Trophoblast cell (in vitro differentiated cells and primary cell): ENCODE measurements around the gene ASTN1.

Experiments used
- DNase-seq, 2 donors: peaks; one replicate each; pipeline ENCODE4 v3.0.0-alpha.2; 2016
- H2AFZ ChIP-seq: 2 replicates; pipeline ENCODE4 v1.6.1; 2013; ENCODE audit warnings: low read length, moderate library complexity, mild to moderate bottlenecking; ENCODE audit not compliant: insufficient read depth, poor library complexity
- H2AK5ac ChIP-seq: 2 replicates; pipeline ENCODE4 v1.6.1; 2013; ENCODE audit warnings: mild to moderate bottlenecking, low read length
- H2BK120ac ChIP-seq: 2 replicates; pipeline ENCODE4 v1.6.1; 2013; ENCODE audit warnings: low read length, mild to moderate bottlenecking, moderate library complexity; ENCODE audit not compliant: insufficient read depth, poor library complexity
- H2BK12ac ChIP-seq: 2 replicates; pipeline ENCODE4 v1.6.1; 2013; ENCODE audit warnings: mild to moderate bottlenecking, low read length, moderate library complexity
- H2BK5ac ChIP-seq: 2 replicates; pipeline ENCODE4 v1.6.1; 2013; ENCODE audit warnings: low read length, low read depth, moderate library complexity, mild to moderate bottlenecking; ENCODE audit not compliant: poor library complexity
- H3K14ac ChIP-seq: 2 replicates; pipeline ENCODE4 v1.6.1; 2013; ENCODE audit warnings: mild to moderate bottlenecking, low read length
- H3K18ac ChIP-seq: 2 replicates; pipeline ENCODE4 v1.6.1; 2013; ENCODE audit warnings: mild to moderate bottlenecking, low read length
- H3K23ac ChIP-seq: 2 replicates; pipeline ENCODE4 v1.6.1; 2013; ENCODE audit warnings: low read length
- H3K27ac ChIP-seq: 2 replicates; pipeline ENCODE4 v1.5.1; 2013; ENCODE audit warnings: low read depth, mild to moderate bottlenecking, inconsistent platforms, low read length, moderate library complexity
- H3K27me3 ChIP-seq: 2 replicates; pipeline ENCODE4 v1.6.1; 2013; ENCODE audit warnings: inconsistent platforms, mild to moderate bottlenecking, low read length, moderate library complexity; ENCODE audit not compliant: insufficient read depth
- H3K36me3 ChIP-seq, 2 experiments: 1 replicate in 1 of 2; 2 replicates in 1 of 2; pipeline ENCODE4 v1.6.1; 2013; ENCODE audit warnings: low read length in 2 of 2, mild to moderate bottlenecking in 2 of 2, moderate library complexity in 1 of 2; ENCODE audit not compliant: insufficient read depth in 2 of 2, control insufficient read depth in 1 of 2
- H3K4ac ChIP-seq: 2 replicates; pipeline ENCODE4 v1.6.1; 2013; ENCODE audit warnings: low read depth, mild to moderate bottlenecking, low read length, moderate library complexity
- H3K4me1 ChIP-seq, 2 experiments: 1 replicate in 1 of 2; 2 replicates in 1 of 2; pipeline ENCODE4 v1.6.1; 2013; ENCODE audit warnings: low read length in 2 of 2, mild to moderate bottlenecking in 2 of 2, moderate library complexity in 1 of 2; ENCODE audit not compliant: insufficient read depth in 2 of 2, control insufficient read depth in 1 of 2
- H3K4me2 ChIP-seq: 2 replicates; pipeline ENCODE4 v1.6.1; 2013; ENCODE audit warnings: inconsistent platforms, mild to moderate bottlenecking, low read length, moderate library complexity
- H3K4me3 ChIP-seq: 2 replicates; pipeline ENCODE4 v1.5.1; 2013; ENCODE audit warnings: mild to moderate bottlenecking, low read depth, low read length, inconsistent platforms
- H3K79me1 ChIP-seq: one replicate; pipeline ENCODE4 v1.6.1; 2013; ENCODE audit warnings: low read length
- H3K79me2 ChIP-seq: 2 replicates; pipeline ENCODE4 v1.6.1; 2013; ENCODE audit warnings: low read length, mild to moderate bottlenecking; ENCODE audit not compliant: control insufficient read depth, insufficient read depth, poor library complexity
- H3K9ac ChIP-seq: 2 replicates; pipeline ENCODE4 v1.6.1; 2013; ENCODE audit warnings: mild to moderate bottlenecking, low read length
- H3K9me3 ChIP-seq: 2 replicates; pipeline ENCODE4 v1.6.1; 2013; ENCODE audit warnings: low read depth, mild to moderate bottlenecking, control low read depth, inconsistent platforms, low read length; ENCODE audit not compliant: insufficient read depth
- H4K12ac ChIP-seq: 2 replicates; pipeline ENCODE4 v1.6.1; 2013; ENCODE audit warnings: low read depth, mild to moderate bottlenecking, low read length, moderate library complexity
- H4K8ac ChIP-seq: 2 replicates; pipeline ENCODE4 v1.6.1; 2013; ENCODE audit warnings: low read depth, mild to moderate bottlenecking, low read length, moderate library complexity
- H4K91ac ChIP-seq: one replicate; pipeline ENCODE4 v1.6.1; 2013; ENCODE audit warnings: low read depth, mild to moderate bottlenecking, low read length, moderate library complexity
- WGBS: extraction: QIAGEN DNeasy Blood & Tissue Kit; methylation state at CpG from one replicate; pipeline ENCODE4 v1.1.7; 2013; ENCODE audit warnings: missing lambda C conversion rate; ENCODE audit not compliant: insufficient read length, insufficient coverage; ENCODE audit errors: extremely low coverage; 5-methylcytosine and 5-hydroxymethylcytosine counted together

ASTN1 gene

DNA sequence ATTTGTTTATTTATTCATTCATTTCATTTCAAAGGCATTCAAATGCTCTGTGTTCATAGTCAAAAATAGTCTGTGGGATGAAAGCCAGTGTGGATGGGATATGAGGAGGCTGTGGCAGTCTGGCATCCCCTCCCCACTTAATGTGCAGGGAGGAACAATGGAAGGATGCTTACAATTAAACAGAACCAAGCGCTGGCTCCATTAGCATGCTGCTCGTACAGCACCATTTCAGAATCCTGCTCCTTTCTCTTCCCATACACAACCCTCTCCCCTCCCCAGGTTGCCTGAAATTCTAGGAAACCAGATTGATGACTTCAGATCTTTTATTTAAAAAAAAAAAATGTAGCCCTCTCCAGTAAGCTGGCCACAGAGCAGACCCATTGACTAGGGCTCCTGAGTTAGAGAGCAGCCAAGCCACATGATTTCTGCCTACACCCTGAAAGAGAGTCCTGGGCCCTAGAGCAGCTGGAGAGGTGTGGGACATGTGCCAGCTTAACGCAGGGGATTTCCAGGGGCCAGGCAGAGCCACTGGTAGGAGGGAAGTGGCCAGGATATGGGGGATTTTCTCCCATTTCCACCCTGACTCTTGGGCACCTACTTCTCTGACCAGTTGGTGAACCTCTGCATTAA lies 205.2 kb downstream of the ASTN1 start:
- no peak for DNase-seq
- H3K4ac ChIP-seq: no peak overlapping the region
- no peak overlapping the region for H3K4me3 ChIP-seq
- no peak overlapping the region for H4K12ac ChIP-seq
- H2BK12ac ChIP-seq: no peak overlapping the region
- WGBS: no CpG with 5 or more reads among the region's 3 CpGs
- no peak overlapping the region for H4K91ac ChIP-seq
- no peak overlapping the region for H3K23ac ChIP-seq
- no peak overlapping the region for H3K18ac ChIP-seq
- no peaks in the 10 kb centered on the region for H3K79me1 ChIP-seq
- H2BK120ac ChIP-seq: no peak overlapping the region
- no peaks in the 10 kb centered on the region for H3K27me3 ChIP-seq
- H3K9ac ChIP-seq: no peak overlapping the region
- no peaks in the 10 kb centered on the region for H3K79me2 ChIP-seq
- H3K4me2 ChIP-seq: no peak overlapping the region
- H3K36me3 ChIP-seq: no peaks in the 10 kb centered on the region
- no peak overlapping the region for H2AK5ac ChIP-seq
- no peak overlapping the region for H2BK5ac ChIP-seq
- H3K14ac ChIP-seq: no peak overlapping the region
- no peaks in the 10 kb centered on the region for H3K4me1 ChIP-seq
- H2AFZ ChIP-seq: no peak overlapping the region
- H3K9me3 ChIP-seq: peaks cover 3% of the 10 kb centered on the region
- H4K8ac ChIP-seq: no peak overlapping the region
- no peak overlapping the region for H3K27ac ChIP-seq

DNA sequence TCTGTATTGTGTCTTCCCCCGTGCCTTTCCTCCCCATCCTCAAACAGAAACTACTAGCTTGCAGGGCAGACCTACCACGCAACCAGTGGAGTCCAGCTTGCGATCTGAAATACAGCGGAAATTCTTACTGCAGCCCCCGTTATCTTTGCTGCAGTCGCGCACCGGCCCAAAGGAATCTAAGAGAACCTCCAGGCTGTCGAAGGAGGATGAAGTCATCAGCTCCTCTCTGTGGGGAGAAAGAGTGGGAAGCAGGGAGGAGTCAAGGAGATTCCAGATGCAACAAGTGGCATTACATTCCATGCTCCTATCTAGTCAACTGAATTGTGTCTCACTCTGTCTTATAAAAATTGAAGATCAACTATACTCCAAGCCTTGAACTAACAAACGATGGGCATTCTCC lies 206.9 kb downstream of the ASTN1 start:
- no peak overlapping the region for H4K12ac ChIP-seq
- H2BK120ac ChIP-seq: no peak overlapping the region
- H3K23ac ChIP-seq: no peak overlapping the region
- H3K79me2 ChIP-seq: no peaks in the 10 kb centered on the region
- H4K8ac ChIP-seq: no peak overlapping the region
- WGBS: no CpG with 5 or more reads among the region's 10 CpGs
- H3K79me1 ChIP-seq: no peaks in the 10 kb centered on the region
- no peak overlapping the region for H3K14ac ChIP-seq
- no peak overlapping the region for H4K91ac ChIP-seq
- no peak overlapping the region for H2AFZ ChIP-seq
- no peak overlapping the region for H3K4me3 ChIP-seq
- no peak overlapping the region for H2AK5ac ChIP-seq
- no peak overlapping the region for H2BK12ac ChIP-seq
- H3K27ac ChIP-seq: no peak overlapping the region
- no peaks in the 10 kb centered on the region for H3K27me3 ChIP-seq
- H3K36me3 ChIP-seq: no peaks in the 10 kb centered on the region
- no peak overlapping the region for H3K18ac ChIP-seq
- H3K4ac ChIP-seq: no peak overlapping the region
- H3K9me3 ChIP-seq: peaks cover 3% of the 10 kb centered on the region
- DNase-seq: no peak
- no peak overlapping the region for H3K4me2 ChIP-seq
- H3K9ac ChIP-seq: no peak overlapping the region
- no peaks in the 10 kb centered on the region for H3K4me1 ChIP-seq
- no peak overlapping the region for H2BK5ac ChIP-seq

DNA sequence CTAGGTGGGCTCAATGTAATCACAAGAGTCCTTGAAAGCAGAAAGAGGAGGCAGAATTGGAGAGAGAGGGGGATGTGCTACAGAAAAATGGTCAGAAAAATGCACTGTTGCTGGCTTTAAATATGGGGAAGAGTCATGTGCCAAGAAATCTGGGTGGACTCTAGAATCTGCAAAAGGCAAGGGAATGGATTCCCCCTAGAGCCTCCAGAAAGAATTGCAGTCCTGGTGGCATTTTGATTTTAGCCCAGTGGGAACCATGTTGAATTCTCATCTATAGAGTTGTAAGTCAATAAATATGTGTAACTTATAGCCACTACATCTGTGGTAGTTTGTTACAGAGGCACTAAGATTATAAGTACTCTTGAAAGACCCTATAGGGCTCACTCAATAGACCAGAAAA lies 210.3 kb downstream of the ASTN1 start:
- DNase-seq: no peak
- Histone ChIP-seq H3K79me2 (no peaks in the 10 kb centered on the region), H4K12ac (no peak overlapping the region), H3K4me2 (no peak overlapping the region), H3K36me3 (no peaks in the 10 kb centered on the region), H2AFZ (no peak overlapping the region), H3K4me3 (no peak overlapping the region), H4K91ac (no peak overlapping the region), H3K9ac (no peak overlapping the region), H2AK5ac (no peak overlapping the region), H3K27ac (no peak overlapping the region), H3K4ac (no peak overlapping the region), H3K14ac (no peak overlapping the region), H3K79me1 (no peaks in the 10 kb centered on the region), H2BK12ac (no peak overlapping the region), H3K4me1 (no peaks in the 10 kb centered on the region), H3K9me3 (peaks cover 3% of the 10 kb centered on the region), H2BK120ac (no peak overlapping the region), H3K23ac (no peak overlapping the region), H4K8ac (no peak overlapping the region), H3K27me3 (no peaks in the 10 kb centered on the region), H3K18ac (no peak overlapping the region), H2BK5ac (no peak overlapping the region)

DNA sequence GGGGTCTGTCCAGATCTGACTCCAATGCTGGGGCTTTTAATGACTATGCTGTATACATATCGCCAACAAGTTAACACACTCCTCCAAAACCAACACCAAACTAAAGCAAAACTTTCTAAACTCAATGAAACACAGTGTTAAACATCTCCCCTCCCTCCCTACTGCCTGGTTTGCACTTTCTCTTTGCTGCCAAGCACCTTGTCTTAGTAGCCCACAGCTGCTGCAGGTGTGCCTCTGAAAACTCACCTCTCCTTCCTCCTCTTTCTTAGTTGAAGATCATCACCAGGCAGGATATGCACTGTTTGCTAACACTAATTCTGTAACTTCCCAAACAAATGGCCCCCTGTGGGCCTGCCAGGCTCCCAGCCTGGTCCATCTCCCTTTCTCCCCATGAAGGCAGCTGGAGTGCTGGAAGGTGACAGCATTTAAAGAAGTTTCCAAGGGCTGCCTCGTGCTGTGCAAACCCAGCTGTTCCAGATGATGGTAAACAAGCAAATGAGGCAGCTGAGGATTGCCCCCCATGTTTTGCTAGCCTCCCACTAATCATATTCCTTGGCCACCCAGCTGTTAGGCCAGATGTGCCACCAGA lies 213.7 kb downstream of the ASTN1 start:
- Histone ChIP-seq H4K91ac (no peak overlapping the region), H3K14ac (no peak overlapping the region), H3K27ac (no peak overlapping the region), H3K23ac (no peak overlapping the region), H2AK5ac (no peak overlapping the region), H2BK12ac (no peak overlapping the region), H3K4me2 (no peak overlapping the region), H2AFZ (no peak overlapping the region), H3K79me1 (no peaks in the 10 kb centered on the region), H3K4ac (no peak overlapping the region), H3K4me1 (no peaks in the 10 kb centered on the region), H4K8ac (no peak overlapping the region), H3K9me3 (no peaks in the 10 kb centered on the region), H3K9ac (no peak overlapping the region), H3K18ac (no peak overlapping the region), H3K27me3 (no peaks in the 10 kb centered on the region), H2BK5ac (no peak overlapping the region), H3K4me3 (no peak overlapping the region), H3K79me2 (no peaks in the 10 kb centered on the region), H3K36me3 (no peaks in the 10 kb centered on the region), H4K12ac (no peak overlapping the region), H2BK120ac (no peak overlapping the region)
- no CpG with 5 or more reads among the region's 2 CpGs for WGBS
- no peak for DNase-seq
